ENCODE results near the gene GPHA2. TPM values are rescaled to one million over a fixed set of nuclear protein-coding genes. Genes with fewer than 3 reads are reported as not detected.
A peak's percentile ranks its signal among the peaks of the same experiment; 100 is the strongest.
"Not testable (repeated sequence)": the region's sequence is repeated elsewhere in the genome, so short reads cannot be mapped to it uniquely, and the experiment has no call there.

The GPHA2 gene, protein sequence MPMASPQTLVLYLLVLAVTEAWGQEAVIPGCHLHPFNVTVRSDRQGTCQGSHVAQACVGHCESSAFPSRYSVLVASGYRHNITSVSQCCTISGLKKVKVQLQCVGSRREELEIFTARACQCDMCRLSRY
- total RNA-seq = 1 to 10 TPM; 7.0 to 9.4 TPM
- 6.9 TPM for polyA plus RNA-seq (ENCODE audit: insufficient read depth, low read depth, low replicate concordance)
- long read RNA-seq, donor 1, transcript GPHA2-201 (4 exons, 747 nt) = major isoform, 11 of 12 reads
- long read RNA-seq, donor 1, partial matches to known transcripts = 0 of 12 reads
- long read RNA-seq, donor 1, other reads (novel, unspliced or antisense) = 0 of 12 reads
- long read RNA-seq, donor 2, partial matches to known transcripts = 0 of 4 reads
- long read RNA-seq, donor 2, other reads (novel, unspliced or antisense) = 0 of 4 reads

DNA sequence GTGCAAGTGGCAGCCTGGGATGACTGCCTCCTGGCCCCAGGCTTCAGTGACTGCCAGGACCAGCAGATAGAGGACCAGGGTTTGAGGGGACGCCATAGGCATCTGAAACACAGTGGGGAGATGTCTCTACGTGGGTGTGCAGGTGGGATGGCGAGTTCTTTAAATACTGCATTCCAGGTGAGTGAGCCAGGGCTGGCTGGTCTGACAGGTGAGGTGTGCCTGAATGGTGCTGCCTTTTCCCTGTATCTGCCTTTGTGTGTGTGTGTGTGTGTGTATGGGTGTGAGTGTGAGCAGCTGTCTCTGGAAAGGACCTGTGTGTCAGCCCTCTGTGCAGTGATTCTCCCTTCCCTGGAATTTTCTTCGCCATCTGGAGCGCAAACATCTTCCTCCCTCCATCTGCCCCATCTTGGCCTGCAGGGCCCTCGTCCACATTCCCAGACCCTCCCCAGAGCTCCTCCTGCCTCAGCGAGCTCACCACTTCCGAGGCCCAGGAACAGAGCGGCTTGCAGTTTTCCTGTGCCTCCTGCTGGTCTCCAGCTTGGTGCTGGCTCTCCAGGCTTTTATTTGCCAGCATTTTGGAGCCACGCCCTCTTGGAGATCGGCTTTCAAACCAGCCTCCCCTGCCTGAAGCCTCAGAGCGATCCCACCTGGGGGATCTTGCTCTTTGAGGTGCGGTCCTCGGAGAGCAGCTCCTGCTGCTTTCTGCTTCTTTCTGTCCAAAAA lies at the start of gene GPHA2:
Gene GPHA2 (minus strand): TSS at position 535 of the 723 bp plus-strand sequence. CDS start 433 bp downstream, at position 102.
- Histone ChIP-seq H3K36me3 (ENCODE audit: low read depth, missing control alignments) (no peaks in the 10 kb centered on the region), H3K4me1 (no peaks in the 10 kb centered on the region), H3K4me3 (no peak within 1 kb of the TSS), H3K9me3 (no peaks in the 10 kb centered on the region), H3K27me3 (no peaks in the 10 kb centered on the region), H3K27ac (no peak within 1 kb of the TSS)
- DNase-seq = no peak
- intact Hi-C loops (cut with DNase I; ENCODE audit: low total_unique reads) = no loop called here
- 67 to 69% methylated on average over 12 to 14 of the region's 14 CpGs for WGBS, 2 donors
- TF ChIP-seq, protein P1, sequence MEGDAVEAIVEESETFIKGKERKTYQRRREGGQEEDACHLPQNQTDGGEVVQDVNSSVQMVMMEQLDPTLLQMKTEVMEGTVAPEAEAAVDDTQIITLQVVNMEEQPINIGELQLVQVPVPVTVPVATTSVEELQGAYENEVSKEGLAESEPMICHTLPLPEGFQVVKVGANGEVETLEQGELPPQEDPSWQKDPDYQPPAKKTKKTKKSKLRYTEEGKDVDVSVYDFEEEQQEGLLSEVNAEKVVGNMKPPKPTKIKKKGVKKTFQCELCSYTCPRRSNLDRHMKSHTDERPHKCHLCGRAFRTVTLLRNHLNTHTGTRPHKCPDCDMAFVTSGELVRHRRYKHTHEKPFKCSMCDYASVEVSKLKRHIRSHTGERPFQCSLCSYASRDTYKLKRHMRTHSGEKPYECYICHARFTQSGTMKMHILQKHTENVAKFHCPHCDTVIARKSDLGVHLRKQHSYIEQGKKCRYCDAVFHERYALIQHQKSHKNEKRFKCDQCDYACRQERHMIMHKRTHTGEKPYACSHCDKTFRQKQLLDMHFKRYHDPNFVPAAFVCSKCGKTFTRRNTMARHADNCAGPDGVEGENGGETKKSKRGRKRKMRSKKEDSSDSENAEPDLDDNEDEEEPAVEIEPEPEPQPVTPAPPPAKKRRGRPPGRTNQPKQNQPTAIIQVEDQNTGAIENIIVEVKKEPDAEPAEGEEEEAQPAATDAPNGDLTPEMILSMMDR (IDR thresholded peaks at IDR 0.05) = no peak
- no peak for TF ChIP-seq POLR2A (IDR thresholded peaks at IDR 0.05)

DNA sequence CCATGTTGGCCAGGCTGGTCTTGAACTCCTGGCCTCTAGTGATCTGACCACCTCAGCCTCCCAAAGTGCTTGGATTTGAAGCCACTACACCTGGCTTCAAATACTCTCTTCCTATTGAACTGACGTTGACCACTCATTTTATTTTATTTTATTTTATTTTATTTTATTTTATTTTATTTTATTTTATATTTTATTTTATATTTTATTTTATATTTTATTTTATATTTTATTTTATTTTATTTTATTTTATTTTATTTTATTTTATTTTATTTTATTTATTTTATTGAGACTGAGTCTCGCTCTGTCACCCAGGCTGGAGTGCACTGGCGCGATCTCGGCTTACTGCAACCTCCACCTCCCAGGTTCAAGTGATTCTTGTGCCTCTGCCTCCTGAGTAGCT lies 47.6 kb upstream of the GPHA2 start:
- WGBS, 2 donors = 89 to 93% methylated on average over 5 of the region's 5 CpGs
- intact Hi-C loops (cut with DNase I; ENCODE audit: low total_unique reads); H3K9me3 ChIP-seq; H3K36me3 ChIP-seq (ENCODE audit: low read depth, missing control alignments); H3K4me3 ChIP-seq; H3K27me3 ChIP-seq; DNase-seq; H3K27ac ChIP-seq; H3K4me1 ChIP-seq: not testable (repeated sequence)

DNA sequence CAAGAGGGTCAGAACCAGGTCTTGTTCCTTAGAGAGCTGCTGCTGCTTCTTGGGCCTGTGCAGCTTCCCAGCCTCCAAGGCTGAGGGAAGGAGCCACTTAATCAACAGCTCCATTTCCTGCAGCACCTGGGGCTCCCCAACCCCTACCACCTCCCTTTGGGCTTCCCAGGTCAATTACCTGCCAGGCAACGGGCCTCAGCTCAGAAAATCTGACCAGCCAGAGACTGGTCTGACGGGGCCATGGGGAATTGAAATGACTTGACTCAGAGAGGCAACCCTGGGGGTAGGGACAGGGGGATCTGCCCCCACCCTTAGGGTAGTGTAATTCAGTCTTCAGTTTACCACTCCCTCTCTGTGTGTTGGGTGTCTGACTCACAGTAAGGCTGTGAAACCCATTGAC lies 41.0 kb upstream of the GPHA2 start:
- no peak for DNase-seq
- Histone ChIP-seq H3K4me3 (no peak overlapping the region), H3K27ac (no peak overlapping the region), H3K27me3 (no peaks in the 10 kb centered on the region), H3K36me3 (ENCODE audit: low read depth, missing control alignments) (no peaks in the 10 kb centered on the region), H3K4me1 (no peaks in the 10 kb centered on the region), H3K9me3 (no peaks in the 10 kb centered on the region)
- TF ChIP-seq, protein P1 (IDR thresholded peaks at IDR 0.05) = no peak
- no peak for TF ChIP-seq POLR2A (IDR thresholded peaks at IDR 0.05)
- WGBS, 2 donors = 76 to 80% methylated on average over 1 to 2 of the region's 2 CpGs
- intact Hi-C loops (cut with DNase I; ENCODE audit: low total_unique reads) = no loop called here

DNA sequence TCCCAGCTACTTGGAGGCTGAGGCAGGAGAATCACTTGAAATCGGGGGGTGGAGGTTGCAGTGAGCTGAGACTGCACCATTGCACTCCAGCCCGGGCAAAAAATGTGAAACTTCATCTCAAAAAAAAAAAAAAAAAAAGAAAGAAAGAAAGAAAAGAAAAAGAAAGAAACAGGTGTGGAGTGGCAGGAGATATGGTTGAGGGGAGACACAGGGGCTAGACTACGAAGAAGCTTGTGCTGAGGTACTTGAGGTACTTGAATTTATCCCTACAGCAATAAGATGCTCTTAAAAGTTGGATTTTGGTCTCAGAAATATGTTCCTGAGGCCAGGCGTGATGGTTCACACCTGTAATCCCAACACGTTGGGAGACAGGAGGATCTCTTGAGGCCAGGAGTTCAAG lies 38.4 kb upstream of the GPHA2 start:
- H3K27ac ChIP-seq = no peak overlapping the region
- no peaks in the 10 kb centered on the region for H3K36me3 ChIP-seq (ENCODE audit: low read depth, missing control alignments)
- intact Hi-C loops (cut with DNase I; ENCODE audit: low total_unique reads) = no loop called here
- H3K9me3 ChIP-seq = no peaks in the 10 kb centered on the region
- WGBS, 2 donors = 79 to 80% methylated on average over 5 of the region's 5 CpGs
- TF ChIP-seq, protein P1 (IDR thresholded peaks at IDR 0.05) = no peak
- TF ChIP-seq POLR2A (IDR thresholded peaks at IDR 0.05) = no peak
- H3K27me3 ChIP-seq = no peaks in the 10 kb centered on the region
- H3K4me1 ChIP-seq = no peaks in the 10 kb centered on the region
- H3K4me3 ChIP-seq = no peak overlapping the region
- DNase-seq = no peak

DNA sequence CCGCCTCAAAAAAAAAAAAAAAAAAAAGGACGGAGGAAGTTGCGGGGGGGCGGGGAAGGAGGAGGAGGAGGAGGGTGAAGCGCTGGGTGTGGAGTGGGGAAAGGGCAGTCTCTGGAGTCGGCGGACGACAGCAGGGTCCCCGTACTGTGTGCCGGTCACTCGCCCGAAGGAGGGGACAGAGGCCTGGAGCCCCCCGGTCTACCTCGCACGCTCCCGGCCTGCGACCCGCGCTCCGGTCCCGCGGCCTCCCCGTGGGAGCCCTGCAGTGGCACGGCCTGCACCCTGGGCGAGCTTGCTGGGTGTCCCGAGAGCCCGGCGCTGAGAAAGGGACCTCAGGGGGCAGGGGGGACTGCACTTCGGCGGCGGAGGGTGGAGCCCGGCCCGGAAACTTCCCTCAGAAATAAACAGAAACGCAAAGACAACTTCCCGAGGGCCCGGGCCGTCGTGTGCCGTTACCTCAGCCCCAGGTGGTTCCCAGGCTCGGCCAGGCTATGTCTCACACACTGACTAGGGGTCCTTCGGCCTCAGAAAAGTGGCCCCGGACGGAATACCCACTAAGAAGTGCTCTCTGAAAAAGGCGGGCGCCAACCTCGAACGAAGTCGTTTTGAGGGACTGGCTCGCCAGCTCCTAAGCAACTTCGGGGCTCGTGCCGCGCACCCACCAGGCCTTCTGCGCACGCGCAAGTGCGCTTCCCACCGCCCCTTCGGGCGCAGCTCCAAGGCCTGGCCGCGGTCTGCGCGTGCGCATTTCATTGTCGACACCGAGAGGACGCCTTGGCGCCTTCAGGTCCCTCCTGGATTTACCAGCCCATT lies 35.9 kb upstream of the GPHA2 start, which contains the start of gene MAJIN:
Gene MAJIN (minus strand): TSS at position 688 of the 813 bp plus-strand sequence. CDS start 12,703 bp downstream, outside the sequence.
- no peaks in the 10 kb centered on the region for H3K9me3 ChIP-seq
- WGBS, 2 donors = 15 to 26% methylated on average over 33 to 35 of the region's 69 CpGs
- no peaks in the 10 kb centered on the region for H3K27me3 ChIP-seq
- peak within 1 kb of the TSS; percentile 49 to 52 for H3K4me3 ChIP-seq
- H3K4me1 ChIP-seq = no peaks in the 10 kb centered on the region
- no peaks in the 10 kb centered on the region for H3K36me3 ChIP-seq (ENCODE audit: low read depth, missing control alignments)
- intact Hi-C loops (cut with DNase I; ENCODE audit: low total_unique reads) = no loop called here
- H3K27ac ChIP-seq = peak within 1 kb of the TSS; percentile 59 to 66
- TF ChIP-seq POLR2A (IDR thresholded peaks at IDR 0.05) = no peak
- TF ChIP-seq, protein P1 (IDR thresholded peaks at IDR 0.05) = no peak
- DNase-seq = peak; percentile 84
